Measurements from ENCODE around the gene INSYN2B. TPM values are rescaled to one million over a fixed set of nuclear protein-coding genes. Genes with fewer than 3 reads are reported as not detected.

INSYN2B gene
- total RNA-seq, 2 donors from 2014 or later: not detected

- no peaks in the 10 kb centered on the region for H3K36me3 ChIP-seq
- intact Hi-C loops (cut with DNase I): no loop called here
- H3K27ac ChIP-seq: no peak overlapping the region
- no peaks in the 10 kb centered on the region for H3K9me3 ChIP-seq
- no peak overlapping the region for H3K9ac ChIP-seq (ENCODE audit: low read depth in 2 of 2, low read length in 2 of 2)
- H3K4me1 ChIP-seq: no peaks in the 10 kb centered on the region
- H3K4me3 ChIP-seq: no peak overlapping the region
- DNase-seq: no peak
- H3K27me3 ChIP-seq: no peaks in the 10 kb centered on the region
- TF ChIP-seq CTCF (IDR thresholded peaks at IDR 0.05): no peak
Measured at GRCh38 chr5:169897481-169897880, 82.8 kb downstream of the INSYN2B start.

DNA sequence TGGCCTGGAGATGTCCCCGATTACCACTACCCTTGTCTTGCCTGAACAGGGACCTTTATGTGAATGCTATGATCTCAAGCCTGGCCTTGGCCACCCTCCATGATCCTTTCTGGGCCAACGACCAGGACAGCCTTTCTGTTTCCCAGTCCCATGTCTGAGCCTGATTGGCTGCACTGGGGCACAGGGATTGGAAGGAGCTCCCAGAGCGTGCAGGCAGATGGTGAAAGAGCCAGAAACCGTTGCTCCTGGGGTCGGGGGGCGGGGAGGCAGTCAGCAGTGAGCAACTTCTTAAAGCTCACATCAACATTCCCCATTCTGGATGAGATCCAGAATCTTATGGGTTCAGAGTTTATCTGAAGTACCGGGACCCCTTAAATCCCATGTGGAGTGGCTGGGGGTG, 84.4 kb downstream of the INSYN2B start:
- Histone ChIP-seq H3K27me3 (no peaks in the 10 kb centered on the region), H3K4me3 (no peak overlapping the region), H3K36me3 (no peaks in the 10 kb centered on the region), H3K4me1 (no peaks in the 10 kb centered on the region), H3K9me3 (no peaks in the 10 kb centered on the region), H3K9ac (ENCODE audit: low read depth in 2 of 2, low read length in 2 of 2) (no peak overlapping the region), H3K27ac (no peak overlapping the region)
- no peak for TF ChIP-seq CTCF (IDR thresholded peaks at IDR 0.05)
- intact Hi-C loops (cut with DNase I): no loop called here
- no peak for DNase-seq

DNA sequence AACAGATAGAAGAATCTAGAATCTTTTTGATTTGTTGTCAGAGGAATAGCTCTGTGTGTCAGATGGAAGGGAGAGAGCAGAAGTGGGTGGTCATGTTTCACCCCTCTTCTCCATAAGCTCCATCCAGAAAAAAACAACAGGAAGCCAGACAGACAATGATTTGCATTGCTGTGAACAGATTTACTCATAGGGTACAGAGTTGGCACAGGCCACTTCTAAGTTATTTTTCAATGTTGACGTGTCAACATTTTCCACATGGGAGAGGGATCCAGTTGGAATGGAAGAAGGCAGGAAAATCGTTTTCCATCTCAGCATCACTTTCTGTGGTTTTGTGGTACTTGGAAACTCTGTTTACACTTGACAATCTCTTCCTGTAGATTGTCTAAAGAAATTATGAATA, 86.7 kb downstream of the INSYN2B start:
- H3K4me3 ChIP-seq: no peak overlapping the region
- H3K27me3 ChIP-seq: no peaks in the 10 kb centered on the region
- TF ChIP-seq CTCF (IDR thresholded peaks at IDR 0.05): no peak
- intact Hi-C loops (cut with DNase I): no loop called here
- no peaks in the 10 kb centered on the region for H3K4me1 ChIP-seq
- DNase-seq: no peak
- no peaks in the 10 kb centered on the region for H3K9me3 ChIP-seq
- no peak overlapping the region for H3K9ac ChIP-seq (ENCODE audit: low read depth in 2 of 2, low read length in 2 of 2)
- no peak overlapping the region for H3K27ac ChIP-seq
- no peaks in the 10 kb centered on the region for H3K36me3 ChIP-seq

GRCh38 chr5:169893010-169893409, 87.3 kb downstream of the INSYN2B start:
- Histone ChIP-seq H3K4me3 (no peak overlapping the region), H3K27me3 (no peaks in the 10 kb centered on the region), H3K4me1 (no peaks in the 10 kb centered on the region), H3K9me3 (no peaks in the 10 kb centered on the region), H3K36me3 (no peaks in the 10 kb centered on the region), H3K9ac (ENCODE audit: low read depth in 2 of 2, low read length in 2 of 2) (no peak overlapping the region), H3K27ac (no peak overlapping the region)
- no peak for DNase-seq
- intact Hi-C loops (cut with DNase I): no loop called here
- no peak for TF ChIP-seq CTCF (IDR thresholded peaks at IDR 0.05)

DNA sequence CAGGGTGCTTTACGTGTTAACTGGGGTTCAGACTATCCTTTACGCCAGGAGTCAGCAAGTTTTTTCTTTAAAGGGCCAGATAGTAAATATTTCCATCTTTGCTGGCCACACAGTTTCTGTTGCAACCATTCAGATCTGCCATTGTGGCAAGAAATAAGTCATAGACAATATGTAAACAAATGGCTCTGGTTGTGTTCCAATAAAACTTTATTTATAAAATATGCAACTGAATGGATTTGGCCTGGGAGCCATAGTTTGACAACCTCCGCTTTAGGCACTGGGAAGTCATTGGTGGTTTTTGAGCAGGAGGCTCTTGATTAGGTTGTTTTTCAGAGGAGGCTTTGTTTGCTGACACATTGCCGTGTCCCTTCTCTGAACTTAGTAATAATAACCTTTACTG, 90.7 kb downstream of the INSYN2B start:
- Histone ChIP-seq H3K27me3 (no peaks in the 10 kb centered on the region), H3K4me1 (no peaks in the 10 kb centered on the region), H3K27ac (no peak overlapping the region), H3K4me3 (no peak overlapping the region), H3K9ac (ENCODE audit: low read depth in 2 of 2, low read length in 2 of 2) (no peak overlapping the region), H3K9me3 (no peaks in the 10 kb centered on the region), H3K36me3 (no peaks in the 10 kb centered on the region)
- intact Hi-C loops (cut with DNase I): no loop called here
- no peak for TF ChIP-seq CTCF (IDR thresholded peaks at IDR 0.05)
- DNase-seq: no peak

- TF ChIP-seq CTCF (IDR thresholded peaks at IDR 0.05): no peak
- Histone ChIP-seq H3K9me3 (no peaks in the 10 kb centered on the region), H3K9ac (ENCODE audit: low read depth in 2 of 2, low read length in 2 of 2) (no peak overlapping the region), H3K27ac (no peak overlapping the region), H3K4me3 (no peak overlapping the region), H3K36me3 (no peaks in the 10 kb centered on the region), H3K27me3 (no peaks in the 10 kb centered on the region), H3K4me1 (no peaks in the 10 kb centered on the region)
- intact Hi-C loops (cut with DNase I): no loop called here
- no peak for DNase-seq
Measured at GRCh38 chr5:169886677-169887076, 93.6 kb downstream of the INSYN2B start.
